Kidney (tissue), 14 donors: Measurements from ENCODE around the gene NISCH. TPM values are rescaled to one million over a fixed set of nuclear protein-coding genes. Genes with fewer than 3 reads are reported as not detected.

Experiments
- DNase-seq, 5 donors: peaks; one replicate each; pipeline ENCODE4 v3.0.0-alpha.2; 2013 to 2020
- FAIRE-seq: peaks from 2 replicates; lab custom pipeline; 2012; peaks lifted over from hg19 to GRCh38; lab: Jason Lieb, UNC
- H3K27ac ChIP-seq, 2 donors: one replicate each; pipeline ENCODE4 v1.7.0; 2013; ENCODE audit warnings: low read depth in 2 of 2, low read length in 2 of 2, inconsistent platforms in 1 of 2
- H3K27me3 ChIP-seq: one replicate; pipeline ENCODE4 v1.7.1; 2013; ENCODE audit warnings: low read length, inconsistent platforms; ENCODE audit not compliant: control insufficient read depth, insufficient read depth
- H3K36me3 ChIP-seq, 3 donors: one replicate each; pipeline versions ENCODE4 v1.7.0 to v1.7.1; 2013; ENCODE audit warnings: low read length in 3 of 3, control low read depth in 1 of 3, inconsistent platforms in 1 of 3; ENCODE audit not compliant: insufficient read depth in 3 of 3, control insufficient read depth in 2 of 3
- H3K4me1 ChIP-seq, 3 donors: one replicate each; pipeline versions ENCODE4 v1.7.0 to v1.7.1; 2013; ENCODE audit warnings: low read length in 3 of 3, inconsistent platforms in 1 of 3, low read depth in 1 of 3; ENCODE audit not compliant: control insufficient read depth in 2 of 3, insufficient read depth in 2 of 3
- H3K4me3 ChIP-seq, 3 donors: one replicate each; pipeline versions ENCODE4 v1.7.0 to v1.8.1; 2013; ENCODE audit warnings: low read length in 3 of 3, control low read depth in 1 of 3, inconsistent platforms in 1 of 3
- H3K9ac ChIP-seq, 3 donors: one replicate each; pipeline versions ENCODE4 v1.7.0 to v1.7.1; 2013; ENCODE audit warnings: low read length in 3 of 3, control low read depth in 1 of 3, inconsistent platforms in 1 of 3
- H3K9me3 ChIP-seq, 3 donors: one replicate each; pipeline versions ENCODE4 v1.7.0 to v1.7.1; 2013; ENCODE audit warnings: low read length in 3 of 3, control low read depth in 1 of 3, inconsistent platforms in 1 of 3; ENCODE audit not compliant: control insufficient read depth in 2 of 3, insufficient read depth in 1 of 3
- intact Hi-C: fragments of 100-400 bp; cut with DNase I; formaldehyde crosslinking; loops from one replicate; pipeline ENCODE4 v1.11.1; 2022
- polyA plus RNA-seq: library from polyadenylated mRNA; stranded (reverse); fragments of 350-450 nt; fragmentation: Illumina TruSeq; extraction: RNeasy Lipid Tissue Mini Kit (QIAGEN cat#74804); gene quantifications from one replicate; pipeline ENCODE4 v1.2.3, GENCODE V29; 2014; ENCODE audit warnings: low read depth, low replicate concordance; ENCODE audit not compliant: insufficient read depth
- total RNA-seq: library from RNA; stranded (reverse); fragmentation: NEBNext Ultra II Directional; extraction: Animal tissue kit (Norgen Biotek cat#: 25700); gene quantifications from one replicate; pipeline ENCODE4 v1.2.1, GENCODE V29; 2021
- TF ChIP-seq, protein P1 (sequence below): IDR thresholded peaks from 3 replicates; pipeline ENCODE4 v1.5.1; 2012; ENCODE audit warnings: mild to moderate bottlenecking, moderate library complexity, borderline replicate concordance; ENCODE audit not compliant: insufficient read depth; ENCODE audit errors: extremely low read depth
- donor health status: control.
- donor health status: control.
- donor health status: control.
- donor health status: control.
- donor health status: control.
- donor health status: DM: yes; HTN: yes; CAD: no.
- donor health status: Normal renal cell carcinoma (clear cell type).

The NISCH gene
- total and polyA plus RNA-seq, 2 donors from 2014 or later, result 36.1 to 98.7 TPM

DNA sequence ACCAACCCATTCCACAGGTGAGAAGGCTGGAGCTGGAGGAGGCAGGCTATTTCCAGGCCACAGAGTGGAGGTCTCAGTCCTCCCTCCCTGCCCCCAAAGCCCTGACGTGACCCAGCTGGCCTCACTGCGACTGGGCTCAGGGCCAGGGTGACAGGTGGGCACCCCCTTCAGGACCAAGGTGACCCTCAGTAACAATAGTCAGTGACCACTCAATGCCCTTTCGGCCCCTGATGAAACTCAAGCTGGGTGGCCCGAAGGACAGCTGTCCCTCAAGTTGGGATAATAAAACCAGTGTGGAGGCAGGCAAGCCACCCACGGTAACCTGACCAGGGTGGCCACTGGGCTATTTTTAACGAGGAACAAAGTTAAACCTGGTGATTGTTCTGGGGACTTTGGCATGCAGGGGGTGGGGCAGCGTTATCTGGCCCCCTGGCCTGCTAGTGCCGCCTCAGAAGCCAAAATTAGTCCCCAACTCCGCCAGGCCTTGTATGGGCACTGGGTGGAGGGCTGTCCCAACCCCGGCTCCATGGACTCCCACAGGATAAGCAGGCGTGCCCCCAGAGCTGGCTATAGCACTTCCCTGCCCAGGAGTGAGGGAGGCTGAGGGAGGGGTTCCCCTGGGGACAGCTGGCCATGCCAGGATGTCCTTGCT is 2.7 kb upstream of the NISCH start:
- peak in 1 of 5 donors; percentile 69 for DNase-seq
- Histone ChIP-seq H3K4me3 (no peak overlapping the region), H3K27me3 (no peaks in the 10 kb centered on the region), H3K27ac (peak overlapping the region in 1 of 2 donors; percentile 23), H3K4me1 (peaks cover 0 to 39% (median 22%) of the 10 kb centered on the region in 3 donors), H3K9ac (no peak overlapping the region), H3K9me3 (no peaks in the 10 kb centered on the region), H3K36me3 (peaks cover 0 to 1% (median 0%) of the 10 kb centered on the region in 3 donors)
- intact Hi-C loops, result no loop called here
- TF ChIP-seq, protein P1, sequence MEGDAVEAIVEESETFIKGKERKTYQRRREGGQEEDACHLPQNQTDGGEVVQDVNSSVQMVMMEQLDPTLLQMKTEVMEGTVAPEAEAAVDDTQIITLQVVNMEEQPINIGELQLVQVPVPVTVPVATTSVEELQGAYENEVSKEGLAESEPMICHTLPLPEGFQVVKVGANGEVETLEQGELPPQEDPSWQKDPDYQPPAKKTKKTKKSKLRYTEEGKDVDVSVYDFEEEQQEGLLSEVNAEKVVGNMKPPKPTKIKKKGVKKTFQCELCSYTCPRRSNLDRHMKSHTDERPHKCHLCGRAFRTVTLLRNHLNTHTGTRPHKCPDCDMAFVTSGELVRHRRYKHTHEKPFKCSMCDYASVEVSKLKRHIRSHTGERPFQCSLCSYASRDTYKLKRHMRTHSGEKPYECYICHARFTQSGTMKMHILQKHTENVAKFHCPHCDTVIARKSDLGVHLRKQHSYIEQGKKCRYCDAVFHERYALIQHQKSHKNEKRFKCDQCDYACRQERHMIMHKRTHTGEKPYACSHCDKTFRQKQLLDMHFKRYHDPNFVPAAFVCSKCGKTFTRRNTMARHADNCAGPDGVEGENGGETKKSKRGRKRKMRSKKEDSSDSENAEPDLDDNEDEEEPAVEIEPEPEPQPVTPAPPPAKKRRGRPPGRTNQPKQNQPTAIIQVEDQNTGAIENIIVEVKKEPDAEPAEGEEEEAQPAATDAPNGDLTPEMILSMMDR, result no peak
- FAIRE-seq, result no peak

DNA sequence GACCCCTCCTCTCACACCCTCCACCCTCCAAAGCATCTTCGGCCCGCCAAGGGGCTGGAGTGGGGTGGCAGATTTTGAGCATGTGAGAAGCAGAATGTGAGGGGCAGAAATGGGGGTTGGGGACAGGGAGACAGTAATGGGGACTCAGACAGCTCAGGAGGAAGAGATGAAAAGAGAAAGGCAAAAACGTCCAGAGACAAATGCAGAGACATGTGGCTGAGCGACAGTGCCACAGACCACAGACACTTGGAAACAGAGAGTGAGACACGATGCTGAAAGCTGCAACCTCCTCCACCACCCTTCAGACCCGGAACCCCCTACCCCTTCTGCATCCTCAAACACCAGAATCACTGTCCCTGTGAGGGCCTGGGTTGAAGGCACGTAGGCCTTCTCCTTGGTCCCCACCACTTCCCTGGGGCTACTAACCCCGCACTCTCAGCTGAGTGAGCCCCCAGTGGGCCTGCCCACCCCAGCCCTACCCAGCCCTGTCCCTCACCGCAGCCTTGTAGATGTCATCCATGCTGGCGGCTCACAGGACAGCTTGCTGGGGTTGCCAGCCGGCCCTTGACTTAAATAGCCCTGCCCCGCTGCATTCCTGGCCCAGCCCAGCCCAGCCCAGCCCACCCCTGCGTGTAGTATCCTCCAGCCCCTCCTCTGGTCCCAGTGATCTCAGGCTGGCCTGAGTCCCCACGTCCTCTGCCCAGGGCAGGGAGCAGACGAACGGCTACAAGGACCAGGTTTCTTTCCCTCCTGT is 1.7 kb upstream of the NISCH start, which contains the start of gene TNNC1:
TNNC1 (minus strand) TSS at position 546 of the 754 bp plus-strand sequence; CDS start at position 520, 26 bp downstream.
- intact Hi-C loops, result no loop called here
- Histone ChIP-seq H3K27me3 (no peaks in the 10 kb centered on the region), H3K9ac (peak within 1 kb of the TSS in 2 of 3 donors; percentile 90 to 94), H3K4me3 (peak within 1 kb of the TSS in 2 of 3 donors; percentile 75 to 88), H3K27ac (peak within 1 kb of the TSS; percentile 90 to 94), H3K4me1 (peaks cover 0 to 39% (median 22%) of the 10 kb centered on the region in 3 donors), H3K9me3 (no peaks in the 10 kb centered on the region), H3K36me3 (peaks cover under 1 to 10% (median 7%) of the 10 kb centered on the region in 3 donors)
- TF ChIP-seq, protein P1, result no peak
- FAIRE-seq (no peak), DNase-seq (peak in 2 of 5 donors; percentile 47 to 71)

DNA sequence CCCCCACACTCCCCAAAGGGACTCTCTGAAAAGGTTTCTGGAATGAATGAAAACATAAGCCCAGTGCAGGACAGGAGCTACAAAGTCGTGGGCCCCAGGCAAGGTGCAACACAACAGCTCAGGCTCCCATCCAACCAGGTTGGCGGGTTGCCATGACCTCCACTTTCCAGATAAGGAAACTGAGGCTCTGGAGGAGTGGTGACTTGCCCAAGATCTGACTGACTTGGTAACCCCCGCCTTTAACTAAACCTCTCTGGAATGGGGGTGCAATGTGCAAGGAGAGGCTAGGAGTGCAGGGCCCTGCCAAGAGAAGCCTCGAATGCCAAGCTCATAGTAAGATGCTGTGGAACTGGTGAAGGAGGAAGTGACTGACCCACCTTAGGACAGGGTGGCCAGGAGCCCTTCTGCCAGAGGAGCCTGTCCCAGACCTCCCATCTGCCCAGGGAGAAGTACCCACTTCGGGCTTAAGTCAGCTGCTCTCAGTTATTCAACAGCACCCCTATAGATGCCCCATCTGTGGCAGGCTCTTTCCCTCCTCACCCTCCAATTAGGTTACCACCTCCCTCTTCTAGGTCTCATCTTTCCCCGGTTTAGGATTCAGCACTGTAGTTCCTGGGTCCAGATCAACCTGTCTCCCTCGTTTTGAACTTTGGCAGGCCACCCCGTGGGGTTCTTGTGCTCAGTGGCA is 1.0 kb upstream of the NISCH start:
- Histone ChIP-seq H3K9me3 (no peaks in the 10 kb centered on the region), H3K4me1 (peaks cover 0 to 39% (median 22%) of the 10 kb centered on the region in 3 donors), H3K27me3 (no peaks in the 10 kb centered on the region), H3K27ac (peak overlapping the region; percentile 90 to 94), H3K4me3 (peak overlapping the region in 2 of 3 donors; percentile 75 to 88), H3K9ac (peak overlapping the region in 2 of 3 donors; percentile 90 to 94), H3K36me3 (peaks cover 7 to 18% (median 14%) of the 10 kb centered on the region in 3 donors)
- TF ChIP-seq, protein P1, result no peak
- intact Hi-C loops, result no loop called here
- no peak for FAIRE-seq
- no peak for DNase-seq
